Measurements from ENCODE around the gene ZBTB17.

- TF ChIP-seq CTCF (IDR thresholded peaks at IDR 0.05), result no peak
- no peak for TF ChIP-seq POLR2AphosphoS5 (IDR thresholded peaks at IDR 0.05)
Measured at GRCh38 chr1:16019644-16020277, 43.9 kb upstream of the ZBTB17 start.

Measured in sigmoid colon (tissue), 4 donors.